ENCODE results near the gene PPM1L.

Gene PPM1L

DNA sequence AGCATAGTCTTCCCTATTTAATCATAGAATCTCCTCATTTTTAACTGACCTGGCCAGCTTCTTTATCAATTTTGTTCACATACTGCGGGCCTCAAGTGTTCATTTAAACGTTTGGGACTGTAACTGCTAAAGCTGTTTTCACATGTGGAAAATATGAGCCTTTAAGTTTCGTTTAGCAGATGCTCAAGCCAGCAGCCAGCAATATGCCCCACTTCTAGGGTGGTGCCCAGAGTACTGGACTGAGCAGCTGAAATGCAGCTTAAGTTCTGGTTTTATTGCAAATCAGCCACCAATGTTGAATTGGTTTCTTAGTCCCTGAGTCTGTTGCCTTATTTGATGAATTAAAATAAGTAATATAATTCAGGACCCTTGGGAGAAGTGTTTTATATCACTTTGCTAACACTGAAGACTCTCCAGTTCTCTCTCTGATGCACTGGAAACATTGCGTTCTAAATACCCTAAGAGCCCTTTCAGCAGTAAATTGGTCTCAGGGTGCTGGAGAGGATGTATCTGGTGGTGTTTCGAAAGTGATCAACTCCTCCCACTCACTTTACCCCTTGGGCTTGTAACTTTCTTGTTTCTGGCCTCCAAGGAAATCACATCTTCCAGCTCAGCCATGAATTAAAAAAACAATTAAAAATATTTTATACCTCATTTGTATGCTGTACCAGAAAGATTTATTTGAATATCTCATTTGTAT lies 287.5 kb downstream of the PPM1L start:
- no peak for DNase-seq (ENCODE audit: low read depth)

GRCh38 chr3:161049683-161050248 lies 293.7 kb downstream of the PPM1L start:
- no peak for DNase-seq (ENCODE audit: low read depth)

DNA sequence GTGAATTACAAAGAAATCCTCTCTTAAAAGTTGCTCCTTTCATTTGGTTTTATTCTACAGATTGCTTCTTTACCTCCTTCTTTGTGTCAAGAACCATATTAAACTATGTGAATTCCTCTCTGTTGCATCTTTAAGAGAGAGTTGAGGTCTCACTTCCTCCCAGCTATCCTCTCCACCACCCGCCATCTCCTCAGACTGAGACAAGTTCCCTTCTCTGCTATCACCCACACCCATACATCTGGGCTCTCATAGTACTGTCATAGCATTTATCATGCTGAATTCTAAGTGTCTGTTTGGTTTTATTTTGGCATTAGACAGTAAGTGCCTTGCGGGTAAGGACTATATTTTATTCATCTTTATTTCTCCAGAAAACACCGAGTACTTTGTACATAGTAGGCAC lies 294.9 kb downstream of the PPM1L start:
- DNase-seq (ENCODE audit: low read depth), result no peak

- no peak for DNase-seq (ENCODE audit: low read depth)
Observed at GRCh38 chr3:161051856-161052255, 295.8 kb downstream of the PPM1L start.

DNA sequence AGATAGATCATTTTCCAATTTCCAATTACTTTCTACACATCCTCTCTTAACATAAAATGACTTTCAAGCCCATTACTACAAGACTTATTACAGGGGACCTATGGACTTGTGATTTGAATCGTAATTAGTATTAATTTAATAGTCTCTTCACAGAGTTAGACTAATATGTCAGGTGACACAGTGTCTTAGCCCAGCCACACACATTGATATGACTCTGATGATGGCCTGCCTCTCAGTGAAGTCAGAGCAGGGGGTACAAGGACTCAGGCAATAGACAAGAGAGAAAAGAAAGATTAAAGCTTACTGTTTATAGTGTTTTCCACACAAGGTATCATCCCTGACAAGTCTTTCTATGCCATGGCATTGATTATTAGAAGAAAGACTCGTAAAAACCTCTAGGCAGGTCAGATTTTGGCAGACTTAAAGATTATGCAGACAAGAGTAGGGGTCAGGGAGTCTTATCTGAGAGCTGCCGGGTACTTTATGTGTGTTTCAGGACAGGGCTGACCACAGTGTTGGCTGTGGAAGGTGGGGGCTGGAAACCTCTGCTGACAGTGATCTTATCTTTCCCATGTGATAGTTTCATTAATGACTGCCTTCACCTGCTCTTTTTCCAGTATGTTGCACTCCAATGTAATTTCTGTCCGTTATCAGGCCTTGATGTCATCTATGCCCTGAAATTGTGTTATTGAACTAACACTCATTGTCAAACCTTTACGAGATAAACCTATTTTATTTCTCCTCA lies 299.0 kb downstream of the PPM1L start:
- DNase-seq (ENCODE audit: low read depth), result no peak

- no peak for DNase-seq (ENCODE audit: low read depth)
Observed at GRCh38 chr3:161064413-161064812, 308.4 kb downstream of the PPM1L start.

- DNase-seq (ENCODE audit: low read depth), result no peak
Observed at GRCh38 chr3:161066930-161067329, 310.9 kb downstream of the PPM1L start.

- no peak for DNase-seq (ENCODE audit: low read depth)
Observed at GRCh38 chr3:161067335-161067734, 311.3 kb downstream of the PPM1L start.

DNA sequence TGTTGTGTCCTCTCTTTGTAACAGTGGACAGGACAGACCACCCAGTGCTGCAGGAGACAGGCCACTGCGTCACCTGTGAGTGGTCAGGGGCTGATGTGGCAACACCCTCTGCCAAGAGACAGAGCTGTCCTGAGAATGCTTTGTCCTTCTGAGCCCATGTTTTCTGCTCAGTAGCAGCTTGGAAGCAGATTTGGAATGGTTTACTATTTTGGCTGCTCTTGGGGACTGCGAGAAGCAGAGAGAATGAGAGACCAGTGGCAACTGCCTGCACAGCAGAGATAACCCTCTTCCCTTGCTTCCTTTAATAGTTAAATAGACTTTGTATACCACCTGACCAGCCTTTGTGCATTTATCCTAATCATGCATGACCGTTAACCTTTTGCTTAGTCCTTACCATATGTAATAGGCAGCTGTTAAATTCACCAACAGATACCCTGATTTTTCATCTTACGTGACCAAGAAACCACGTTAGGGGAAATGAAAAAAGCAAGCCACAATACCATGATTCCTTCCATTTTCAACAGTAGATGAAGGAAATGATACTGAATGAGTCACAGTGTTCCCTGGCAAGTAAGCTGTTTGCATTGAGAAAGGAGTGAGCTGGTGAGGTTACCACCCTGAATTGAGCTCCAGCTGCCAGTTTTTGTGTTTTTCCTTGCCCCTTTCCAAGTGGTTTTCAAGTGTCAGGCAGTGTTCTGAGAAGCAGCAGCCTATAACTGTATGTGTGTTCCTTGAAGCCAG lies 313.6 kb downstream of the PPM1L start:
- DNase-seq (ENCODE audit: low read depth), result no peak

DNA sequence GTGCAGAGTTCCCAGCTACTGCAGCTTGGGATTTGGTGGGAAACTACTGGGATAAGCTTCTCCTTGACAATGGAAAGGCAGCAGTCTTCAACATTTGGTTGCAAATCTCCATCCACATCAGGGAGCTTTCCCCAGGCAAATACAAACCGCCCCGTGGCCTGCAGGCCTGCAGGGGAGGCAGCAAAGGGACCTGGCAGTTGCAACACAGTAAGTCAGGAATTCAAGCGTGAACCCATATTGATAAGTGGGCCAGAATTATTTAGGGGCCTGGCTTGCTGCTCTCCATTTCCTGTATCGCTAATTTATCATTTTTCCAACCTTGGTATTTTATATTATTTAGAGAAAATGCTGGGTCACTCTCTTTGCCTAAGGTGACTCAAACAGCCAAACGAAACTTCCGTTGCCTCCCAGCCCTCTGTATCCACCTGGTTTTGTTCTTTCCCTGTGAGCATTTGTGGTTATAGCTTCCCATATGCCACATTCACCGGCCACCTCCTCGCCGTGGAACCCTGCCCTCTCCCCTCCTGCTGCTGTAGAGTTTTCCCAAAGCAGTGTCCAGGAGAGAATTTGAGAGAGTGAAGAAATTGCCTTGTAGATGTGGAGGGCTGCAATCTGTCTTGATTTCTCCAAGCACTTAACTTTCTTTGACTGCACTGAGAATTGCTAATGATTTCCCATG lies 314.4 kb downstream of the PPM1L start:
- DNase-seq (ENCODE audit: low read depth), result no peak

DNA sequence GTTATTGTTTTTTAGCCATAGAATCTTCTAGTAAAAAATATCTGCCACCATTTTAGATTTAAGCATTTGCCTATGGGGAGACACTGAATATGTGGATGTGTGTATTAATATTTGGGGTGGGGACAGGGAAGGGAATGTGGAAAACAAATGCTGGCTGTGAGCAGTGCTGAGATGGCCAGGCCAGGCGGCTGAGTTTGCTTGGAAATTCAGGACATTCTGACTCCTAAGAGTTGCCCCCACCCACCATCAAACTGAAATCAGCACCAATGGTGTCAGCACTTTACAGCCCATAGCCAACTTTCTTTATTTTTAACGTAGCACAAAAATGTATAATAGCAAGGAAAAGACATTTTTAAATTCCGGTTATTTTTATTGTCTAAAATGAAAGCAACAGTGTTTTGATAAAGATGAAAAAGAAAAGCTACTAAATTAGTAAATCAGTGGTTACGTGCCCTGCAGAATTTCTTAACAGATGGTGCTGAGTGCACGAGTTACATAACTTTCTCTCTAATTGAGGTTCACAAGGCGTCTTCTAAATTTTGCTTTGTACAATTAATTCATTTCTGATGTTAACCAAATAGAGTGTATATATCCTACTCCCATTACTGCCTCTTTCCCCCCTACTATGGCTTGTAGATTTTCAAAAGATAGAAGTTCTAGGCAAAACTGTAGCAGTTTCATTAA lies 315.1 kb downstream of the PPM1L start:
- no peak for DNase-seq (ENCODE audit: low read depth)

DNA sequence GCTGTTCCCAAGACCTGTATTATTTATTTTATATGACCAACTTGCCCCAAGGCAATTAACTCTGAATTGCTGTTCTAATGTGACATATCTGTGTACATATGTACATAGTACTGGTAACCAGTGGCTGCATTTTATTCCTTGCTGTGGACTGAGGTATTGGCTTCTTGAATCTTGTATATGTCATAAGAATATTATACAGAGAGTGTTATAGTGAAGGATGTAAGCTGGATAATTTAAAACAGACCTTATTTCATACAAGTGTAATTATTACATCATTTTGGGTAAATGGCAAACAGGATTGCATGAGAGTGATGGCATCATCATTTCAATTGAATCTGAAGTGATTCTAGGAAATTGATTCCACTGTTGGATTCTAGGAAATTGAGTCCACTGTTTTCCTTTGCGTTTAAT lies 316.2 kb downstream of the PPM1L start:
- no peak for DNase-seq (ENCODE audit: low read depth)

DNA sequence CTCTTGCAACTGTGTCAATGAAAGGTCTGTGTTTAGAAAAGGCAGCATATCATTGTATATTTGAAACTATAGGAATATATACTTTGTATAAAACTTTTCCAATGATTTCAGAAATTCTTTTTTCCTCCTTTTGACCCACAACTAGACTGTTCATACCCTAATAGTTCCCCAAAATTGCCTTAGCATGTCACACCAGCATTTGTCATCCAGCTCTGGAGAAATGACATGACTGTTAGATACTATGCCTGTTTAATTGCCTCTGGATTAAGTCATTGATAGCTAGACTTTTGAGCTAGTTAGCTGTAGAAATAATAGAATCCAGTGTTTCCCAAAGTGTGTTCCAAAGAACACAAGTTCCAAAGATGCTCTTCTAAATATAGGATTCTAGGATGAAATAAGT lies 316.7 kb downstream of the PPM1L start:
- no peak for DNase-seq (ENCODE audit: low read depth)

DNA sequence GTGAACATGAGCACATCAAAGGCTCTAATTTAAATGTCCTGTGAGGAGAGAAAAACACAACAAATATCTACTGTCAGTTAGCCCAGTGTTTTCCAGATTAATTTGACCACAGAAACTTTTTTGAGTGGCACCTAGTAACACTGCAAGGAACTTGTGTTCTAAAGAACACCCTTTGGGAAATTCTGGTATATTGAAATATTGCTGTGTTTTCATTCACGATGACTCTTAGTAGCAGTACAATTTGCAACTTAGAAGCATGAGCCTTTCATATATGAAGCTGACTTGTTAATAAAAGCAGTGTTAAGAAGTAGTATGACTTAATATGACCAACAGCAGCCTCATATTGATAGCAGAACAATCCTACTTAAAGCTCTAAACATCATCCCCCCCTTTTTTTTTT lies 317.1 kb downstream of the PPM1L start:
- no peak for DNase-seq (ENCODE audit: low read depth)

- DNase-seq (ENCODE audit: low read depth), result no peak
Observed at GRCh38 chr3:161081633-161082032, 325.6 kb downstream of the PPM1L start.

GRCh38 chr3:161082063-161082462 lies 326.0 kb downstream of the PPM1L start:
- no peak for DNase-seq (ENCODE audit: low read depth)

- no peak for DNase-seq (ENCODE audit: low read depth)
Observed at GRCh38 chr3:161083131-161083530, 327.1 kb downstream of the PPM1L start.

- no peak for DNase-seq (ENCODE audit: low read depth)
Observed at GRCh38 chr3:161084277-161084676, 328.2 kb downstream of the PPM1L start.

GRCh38 chr3:161093895-161094294 lies 337.9 kb downstream of the PPM1L start:
- no peak for DNase-seq (ENCODE audit: low read depth)

- DNase-seq (ENCODE audit: low read depth), result no peak
Observed at GRCh38 chr3:161096771-161097367, 340.8 kb downstream of the PPM1L start.

GRCh38 chr3:161100994-161101393 lies 345.0 kb downstream of the PPM1L start:
- no peak for DNase-seq (ENCODE audit: low read depth)

Data from activated gamma-delta T cell treated with anti-CD3 and anti-CD28 coated beads, Interleukin-2, amount 50 U/mL, for 16 hours (primary cell).